Left ventricle myocardium inferior (tissue), 1 donor: ENCODE measurements around the gene CEP95. TPM values are rescaled to one million over a fixed set of nuclear protein-coding genes. Genes with fewer than 3 reads are reported as not detected.

ENCODE experiments used
- DNase-seq: peaks from one replicate; pipeline ENCODE4 v3.0.0-alpha.2; 2020
- H3K27ac ChIP-seq: fragments of 200-600 bp; replicated peaks from 2 replicates; pipeline ENCODE4 v1.8.0; 2021
- H3K27me3 ChIP-seq: fragments of 200-600 bp; 2 replicates; pipeline ENCODE4 v1.8.0; 2021; ENCODE audit warnings: low read depth
- H3K36me3 ChIP-seq: fragments of 200-600 bp; 2 replicates; pipeline ENCODE4 v1.8.0; 2021
- H3K4me1 ChIP-seq: fragments of 200-600 bp; 2 replicates; pipeline ENCODE4 v1.8.0; 2021
- H3K4me3 ChIP-seq: fragments of 200-600 bp; 2 replicates; pipeline ENCODE4 v1.8.0; 2021; ENCODE audit warnings: mild to moderate bottlenecking, moderate library complexity
- H3K9me3 ChIP-seq: fragments of 200-600 bp; replicated peaks from 2 replicates; pipeline ENCODE4 v1.8.0; 2021
- CTCF ChIP-seq: fragments of 200-600 bp; IDR thresholded peaks from 2 replicates; pipeline ENCODE4 v1.8.0; 2021; ENCODE audit warnings: antibody characterized with exemption, mild to moderate bottlenecking, borderline replicate concordance
- intact Hi-C: fragments of 100-400 bp; cut with micrococcal nuclease; formaldehyde crosslinking; loops from one replicate; pipeline ENCODE4 v1.11.0; 2022
- total RNA-seq: library from RNA; stranded (reverse); fragmentation: NEBNext Ultra II Directional; extraction: Animal tissue kit (Norgen Biotek cat#: 25700); gene quantifications from one replicate; pipeline ENCODE4 v1.2.1, GENCODE V29; 2021
- donor health status: DM: no; HTN: yes; CAD: no; lungs with severe emphysema.

The CEP95 gene
- total RNA-seq, 1 donor from 2014 or later: 10.1 TPM

GRCh38 chr17:64500862-64501765 lies 5.7 kb upstream of the CEP95 start:
- Histone ChIP-seq H3K4me1 (peaks cover 99% of the 10 kb centered on the region), H3K4me3 (no peak overlapping the region), H3K27me3 (no peaks in the 10 kb centered on the region), H3K36me3 (peaks cover 76% of the 10 kb centered on the region), H3K9me3 (no peaks in the 10 kb centered on the region), H3K27ac (no peak overlapping the region)
- DNase-seq: no peak
- no peak for TF ChIP-seq CTCF
- intact Hi-C loops: no loop called here

GRCh38 chr17:64502021-64502420 lies 4.8 kb upstream of the CEP95 start:
- no peaks in the 10 kb centered on the region for H3K9me3 ChIP-seq
- no peak for TF ChIP-seq CTCF
- peaks cover 76% of the 10 kb centered on the region for H3K36me3 ChIP-seq
- H3K4me3 ChIP-seq: no peak overlapping the region
- H3K4me1 ChIP-seq: peaks cover 92% of the 10 kb centered on the region
- DNase-seq: no peak
- intact Hi-C loops: no loop called here
- no peaks in the 10 kb centered on the region for H3K27me3 ChIP-seq
- H3K27ac ChIP-seq: no peak overlapping the region

- peak overlapping the region; percentile 99 for H3K27ac ChIP-seq
- no peak for DNase-seq
- peak overlapping the region; percentile 86 for H3K4me3 ChIP-seq
- TF ChIP-seq CTCF: no peak
- no peaks in the 10 kb centered on the region for H3K9me3 ChIP-seq
- intact Hi-C loops: no loop called here
- H3K27me3 ChIP-seq: no peaks in the 10 kb centered on the region
- H3K4me1 ChIP-seq: peaks cover 92% of the 10 kb centered on the region
- peaks cover 74% of the 10 kb centered on the region for H3K36me3 ChIP-seq
Observed at GRCh38 chr17:64502809-64503208, 4.0 kb upstream of the CEP95 start.

GRCh38 chr17:64503341-64503740 lies 3.4 kb upstream of the CEP95 start:
- H3K36me3 ChIP-seq: peaks cover 68% of the 10 kb centered on the region
- H3K4me1 ChIP-seq: peaks cover 92% of the 10 kb centered on the region
- no peaks in the 10 kb centered on the region for H3K9me3 ChIP-seq
- intact Hi-C loops: no loop called here
- no peak for DNase-seq
- H3K27me3 ChIP-seq: no peaks in the 10 kb centered on the region
- peak overlapping the region; percentile 99 for H3K27ac ChIP-seq
- no peak for TF ChIP-seq CTCF
- H3K4me3 ChIP-seq: peak overlapping the region; percentile 86

GRCh38 chr17:64503821-64504768 lies 2.7 kb upstream of the CEP95 start:
- no peak for TF ChIP-seq CTCF
- no peaks in the 10 kb centered on the region for H3K9me3 ChIP-seq
- H3K4me1 ChIP-seq: peaks cover 92% of the 10 kb centered on the region
- peak overlapping the region; percentile 99 for H3K27ac ChIP-seq
- DNase-seq: no peak
- intact Hi-C loops: no loop called here
- peaks cover 64% of the 10 kb centered on the region for H3K36me3 ChIP-seq
- H3K4me3 ChIP-seq: peak overlapping the region; percentile 86
- no peaks in the 10 kb centered on the region for H3K27me3 ChIP-seq
